ENCODE measurements around the gene HSD17B14.
A peak's percentile ranks its signal among the peaks of the same experiment; 100 is the strongest.

The HSD17B14 gene

GRCh38 chr19:48837687-48838086, 1.4 kb upstream of the HSD17B14 start:
- FAIRE-seq (no peak), DNase-seq (ENCODE audit: insufficient read length) (no peak)
- TF ChIP-seq POLR2A (IDR thresholded peaks at IDR 0.05; ENCODE audit: low read depth, low read length) (no peak), POLR2AphosphoS5 (IDR thresholded peaks at IDR 0.05; ENCODE audit: low read depth, low read length) (no peak), TAF1 (IDR thresholded peaks at IDR 0.05; ENCODE audit: borderline replicate concordance, low read depth, low read length) (no peak)

GRCh38 chr19:48837051-48837524, 797 bp upstream of the HSD17B14 start:
- FAIRE-seq (peak; percentile 92), DNase-seq (ENCODE audit: insufficient read length) (peak; percentile 91)
- no peak for TF ChIP-seq POLR2AphosphoS5 (IDR thresholded peaks at IDR 0.05; ENCODE audit: low read depth, low read length)
- no peak for TF ChIP-seq POLR2A (IDR thresholded peaks at IDR 0.05; ENCODE audit: low read depth, low read length)
- TF ChIP-seq TAF1 (IDR thresholded peaks at IDR 0.05; ENCODE audit: borderline replicate concordance, low read depth, low read length) = no peak

- FAIRE-seq = peak; percentile 97
These were observed 580 bp downstream of the HSD17B14 start for GRCh38 chr19:48835734-48836088.

GRCh38 chr19:48833977-48834376, 2.3 kb downstream of the HSD17B14 start:
- FAIRE-seq = no peak
- no peak for TF ChIP-seq POLR2AphosphoS5 (IDR thresholded peaks at IDR 0.05; ENCODE audit: low read depth, low read length)
- TF ChIP-seq TAF1 (IDR thresholded peaks at IDR 0.05; ENCODE audit: borderline replicate concordance, low read depth, low read length) = no peak
- TF ChIP-seq POLR2A (IDR thresholded peaks at IDR 0.05; ENCODE audit: low read depth, low read length) = no peak
- DNase-seq (ENCODE audit: insufficient read length) = no peak

More at GRCh38 chr19:48835734-48836088, 580 bp downstream of the HSD17B14 start:
- DNase-seq (ENCODE audit: insufficient read length) = peak; percentile 85
- TF ChIP-seq POLR2AphosphoS5 (IDR thresholded peaks at IDR 0.05; ENCODE audit: low read depth, low read length) (no peak), POLR2A (IDR thresholded peaks at IDR 0.05; ENCODE audit: low read depth, low read length) (no peak)

GRCh38 chr19:48833049-48833448, 3.2 kb downstream of the HSD17B14 start:
- no peak for TF ChIP-seq POLR2A (IDR thresholded peaks at IDR 0.05; ENCODE audit: low read depth, low read length)
- no peak for TF ChIP-seq POLR2AphosphoS5 (IDR thresholded peaks at IDR 0.05; ENCODE audit: low read depth, low read length)
- no peak for TF ChIP-seq TAF1 (IDR thresholded peaks at IDR 0.05; ENCODE audit: borderline replicate concordance, low read depth, low read length)
- FAIRE-seq (no peak), DNase-seq (ENCODE audit: insufficient read length) (no peak)

GRCh38 chr19:48830965-48831364, 5.3 kb downstream of the HSD17B14 start:
- TF ChIP-seq POLR2A (IDR thresholded peaks at IDR 0.05; ENCODE audit: low read depth, low read length) (no peak), POLR2AphosphoS5 (IDR thresholded peaks at IDR 0.05; ENCODE audit: low read depth, low read length) (no peak), TAF1 (IDR thresholded peaks at IDR 0.05; ENCODE audit: borderline replicate concordance, low read depth, low read length) (no peak)
- DNase-seq (ENCODE audit: insufficient read length) (no peak), FAIRE-seq (no peak)

GRCh38 chr19:48830088-48830487, 6.2 kb downstream of the HSD17B14 start:
- no peak for TF ChIP-seq POLR2AphosphoS5 (IDR thresholded peaks at IDR 0.05; ENCODE audit: low read depth, low read length)
- no peak for TF ChIP-seq POLR2A (IDR thresholded peaks at IDR 0.05; ENCODE audit: low read depth, low read length)
- no peak for TF ChIP-seq TAF1 (IDR thresholded peaks at IDR 0.05; ENCODE audit: borderline replicate concordance, low read depth, low read length)
- no peak for FAIRE-seq
- DNase-seq (ENCODE audit: insufficient read length) = no peak

GRCh38 chr19:48826606-48827020, 9.7 kb downstream of the HSD17B14 start:
- FAIRE-seq (no peak), DNase-seq (ENCODE audit: insufficient read length) (no peak)
- TF ChIP-seq POLR2AphosphoS5 (IDR thresholded peaks at IDR 0.05; ENCODE audit: low read depth, low read length) (no peak), TAF1 (IDR thresholded peaks at IDR 0.05; ENCODE audit: borderline replicate concordance, low read depth, low read length) (no peak), POLR2A (IDR thresholded peaks at IDR 0.05; ENCODE audit: low read depth, low read length) (no peak)

- no peak for FAIRE-seq
- TF ChIP-seq POLR2AphosphoS5 (IDR thresholded peaks at IDR 0.05; ENCODE audit: low read depth, low read length) = no peak
- TF ChIP-seq POLR2A (IDR thresholded peaks at IDR 0.05; ENCODE audit: low read depth, low read length) = no peak
- TF ChIP-seq TAF1 (IDR thresholded peaks at IDR 0.05; ENCODE audit: borderline replicate concordance, low read depth, low read length) = no peak
These were observed 13.8 kb downstream of the HSD17B14 start for GRCh38 chr19:48822514-48822913.

GRCh38 chr19:48821633-48822032, 14.7 kb downstream of the HSD17B14 start:
- TF ChIP-seq POLR2AphosphoS5 (IDR thresholded peaks at IDR 0.05; ENCODE audit: low read depth, low read length) (no peak), TAF1 (IDR thresholded peaks at IDR 0.05; ENCODE audit: borderline replicate concordance, low read depth, low read length) (no peak), POLR2A (IDR thresholded peaks at IDR 0.05; ENCODE audit: low read depth, low read length) (no peak)
- FAIRE-seq = no peak
- DNase-seq (ENCODE audit: insufficient read length) = no peak

More at GRCh38 chr19:48822514-48822913, 13.8 kb downstream of the HSD17B14 start:
- no peak for DNase-seq (ENCODE audit: insufficient read length)

- TF ChIP-seq TAF1 (IDR thresholded peaks at IDR 0.05; ENCODE audit: borderline replicate concordance, low read depth, low read length) (no peak), POLR2AphosphoS5 (IDR thresholded peaks at IDR 0.05; ENCODE audit: low read depth, low read length) (no peak), POLR2A (IDR thresholded peaks at IDR 0.05; ENCODE audit: low read depth, low read length) (no peak)
- DNase-seq (ENCODE audit: insufficient read length) (no peak), FAIRE-seq (no peak)
These were observed 16.9 kb downstream of the HSD17B14 start for GRCh38 chr19:48819366-48819816.

- TF ChIP-seq POLR2A (IDR thresholded peaks at IDR 0.05; ENCODE audit: low read depth, low read length) = no peak
- no peak for TF ChIP-seq POLR2AphosphoS5 (IDR thresholded peaks at IDR 0.05; ENCODE audit: low read depth, low read length)
- TF ChIP-seq TAF1 (IDR thresholded peaks at IDR 0.05; ENCODE audit: borderline replicate concordance, low read depth, low read length) = no peak
- DNase-seq (ENCODE audit: insufficient read length) (no peak), FAIRE-seq (no peak)
These were observed 18.0 kb downstream of the HSD17B14 start for GRCh38 chr19:48818234-48818820.

All from GM12892 (cell line).